Vagina (tissue), 2 donors: ENCODE results near the gene FOXN3.

ENCODE experiments used
- CTCF ChIP-seq, 3 experiments: fragments of 450-650 bp in 2 of 3; fragments of 200-600 bp in 1 of 3; sonication (generic) in 1 of 3; IDR thresholded peaks; one replicate each; pipeline ENCODE4 v1.5.1; 2017 to 2019; ENCODE audit warnings: antibody characterized with exemption in 3 of 3, mild to moderate bottlenecking in 2 of 3, moderate library complexity in 2 of 3
- POLR2A ChIP-seq, 2 donors: fragments of 450-650 bp; IDR thresholded peaks; one replicate each; pipeline ENCODE4 v1.6.1; 2017; ENCODE audit warnings: antibody characterized with exemption in 2 of 2, mild to moderate bottlenecking in 2 of 2, moderate library complexity in 2 of 2
- POLR2AphosphoS5 ChIP-seq, 2 donors: sonication (generic); formaldehyde crosslinking; IDR thresholded peaks; one replicate each; pipeline ENCODE4 v1.9.0; 2017; ENCODE audit warnings: antibody characterized with exemption in 2 of 2, mild to moderate bottlenecking in 2 of 2, low read depth in 1 of 2; ENCODE audit not compliant: insufficient read depth in 1 of 2

- TF ChIP-seq POLR2A (IDR thresholded peaks at IDR 0.05): no peak
- TF ChIP-seq CTCF (IDR thresholded peaks at IDR 0.05): no peak
- no peak for TF ChIP-seq POLR2AphosphoS5 (IDR thresholded peaks at IDR 0.05; ENCODE audit: insufficient read depth in 1 of 2, low read depth in 1 of 2)
Observed at GRCh38 chr14:89226801-89227495, 190.1 kb downstream of the FOXN3 start.
